Hematopoietic multipotent progenitor cell treated with erythropoietin and hydrocortisone succinate and interleukin-3 and kit ligand, for 15 days (in vitro differentiated cells): Measurements from ENCODE around the gene CLOCK.

Source experiments
- DNase-seq: peaks from one replicate; pipeline ENCODE4 v3.0.0-alpha.2; 2015; ENCODE audit warnings: low spot score

The CLOCK gene

GRCh38 chr4:55483315-55483714, 63.4 kb downstream of the CLOCK start:
- no peak for DNase-seq

- no peak for DNase-seq
These were observed 71.1 kb downstream of the CLOCK start for GRCh38 chr4:55475394-55476243.

- no peak for DNase-seq
These were observed 76.7 kb downstream of the CLOCK start for GRCh38 chr4:55469979-55470378.

- no peak for DNase-seq
These were observed 78.0 kb downstream of the CLOCK start for GRCh38 chr4:55468724-55469123.

GRCh38 chr4:55466001-55466400, 80.7 kb downstream of the CLOCK start:
- no peak for DNase-seq

GRCh38 chr4:55458611-55459010, 88.1 kb downstream of the CLOCK start:
- DNase-seq, result no peak

GRCh38 chr4:55458164-55458563, 88.5 kb downstream of the CLOCK start:
- no peak for DNase-seq

GRCh38 chr4:55450566-55450965, 96.1 kb downstream of the CLOCK start:
- no peak for DNase-seq

- no peak for DNase-seq
These were observed 98.9 kb downstream of the CLOCK start for GRCh38 chr4:55447831-55448230.

GRCh38 chr4:55447108-55447708, 99.5 kb downstream of the CLOCK start:
- no peak for DNase-seq

GRCh38 chr4:55446578-55446922, 100.2 kb downstream of the CLOCK start:
- DNase-seq, result no peak

- no peak for DNase-seq
These were observed 100.7 kb downstream of the CLOCK start for GRCh38 chr4:55445921-55446577.

GRCh38 chr4:55444827-55445226, 101.9 kb downstream of the CLOCK start:
- DNase-seq, result no peak

- no peak for DNase-seq
These were observed 104.2 kb downstream of the CLOCK start for GRCh38 chr4:55442541-55442940.

GRCh38 chr4:55440786-55441185, 105.9 kb downstream of the CLOCK start:
- DNase-seq, result no peak

- no peak for DNase-seq
These were observed 107.7 kb downstream of the CLOCK start for GRCh38 chr4:55439023-55439422.

- no peak for DNase-seq
These were observed 108.4 kb downstream of the CLOCK start for GRCh38 chr4:55438314-55438713.

- DNase-seq, result no peak
These were observed 108.9 kb downstream of the CLOCK start for GRCh38 chr4:55437823-55438222.

- no peak for DNase-seq
These were observed 109.3 kb downstream of the CLOCK start for GRCh38 chr4:55437356-55437796.

GRCh38 chr4:55435141-55435841, 111.4 kb downstream of the CLOCK start:
- no peak for DNase-seq

GRCh38 chr4:55431710-55432336, 114.9 kb downstream of the CLOCK start:
- no peak for DNase-seq

- no peak for DNase-seq
These were observed 121.9 kb downstream of the CLOCK start for GRCh38 chr4:55424791-55425190.
